ENCODE data around the gene SLC9A3. TPM values are rescaled to one million over a fixed set of nuclear protein-coding genes. Genes with fewer than 3 reads are reported as not detected.

SLC9A3 gene
- total and polyA plus RNA-seq, 2 of the 13 experiments (the other 11 are each of a cell fraction or from before 2014, with no cell fraction given) = 1.5 to 1.8 TPM

- TF ChIP-seq NFKB2 (CRISPR knock-in tag; IDR thresholded peaks at IDR 0.05; ENCODE audit: borderline replicate concordance) (0 out of 2 replicates have a peak, but pooled peaks have one; percentile 3), ZNF441 (CRISPR knock-in tag; IDR thresholded peaks at IDR 0.05; ENCODE audit: borderline replicate concordance) (0 out of 2 replicates have a peak, but pooled peaks have one; percentile 9), ZMAT3 (CRISPR knock-in tag; conservative IDR thresholded peaks at IDR 0.05) (no peak), ZNF275 (CRISPR knock-in tag; IDR thresholded peaks at IDR 0.05; ENCODE audit: borderline replicate concordance) (peak; percentile 6; the same call in 1 of the 2 replicates), ISL2 (CRISPR knock-in tag; IDR thresholded peaks at IDR 0.05) (0 out of 2 replicates have a peak, but pooled peaks have one; percentile 8), ZFYVE20 (CRISPR knock-in tag; IDR thresholded peaks at IDR 0.05; ENCODE audit: borderline replicate concordance, low read depth) (no peak), TEAD2 (CRISPR knock-in tag; IDR thresholded peaks at IDR 0.05) (no peak), DZIP1 (CRISPR knock-in tag; IDR thresholded peaks at IDR 0.05) (no peak), KDM3A (CRISPR knock-in tag; IDR thresholded peaks at IDR 0.05; ENCODE audit: low read depth) (no peak), HMGXB4 (CRISPR knock-in tag; IDR thresholded peaks at IDR 0.05; ENCODE audit: borderline replicate concordance in 1 of 2, low read depth in 1 of 2) (no peak; a peak in 1 of 4 replicates), PHF8 (CRISPR knock-in tag; IDR thresholded peaks at IDR 0.05) (0 out of 2 replicates have a peak, but pooled peaks have one; percentile 29), NR2F2 (IDR thresholded peaks at IDR 0.05; ENCODE audit: borderline replicate concordance, low read depth) (no peak), SAFB2 (CRISPR knock-in tag; IDR thresholded peaks at IDR 0.05; ENCODE audit: borderline replicate concordance, low read depth) (0 out of 2 replicates have a peak, but pooled peaks have one; percentile 34), ZNF296 (CRISPR knock-in tag; conservative IDR thresholded peaks at IDR 0.05) (0 out of 2 replicates have a peak, but pooled peaks have one; percentile 38), SKIL (CRISPR knock-in tag; IDR thresholded peaks at IDR 0.05; ENCODE audit: borderline replicate concordance) (no peak), BRCA1 (CRISPR knock-in tag; IDR thresholded peaks at IDR 0.05) (0 out of 2 replicates have a peak, but pooled peaks have one; percentile 2), ZNF20 (CRISPR knock-in tag; IDR thresholded peaks at IDR 0.05) (no peak; the same call in 1 of the 2 replicates), ZNF563 (CRISPR knock-in tag; IDR thresholded peaks at IDR 0.05) (0 out of 2 replicates have a peak, but pooled peaks have one; percentile 34), TOE1 (CRISPR knock-in tag; IDR thresholded peaks at IDR 0.05) (no peak), GPN1 (CRISPR knock-in tag; IDR thresholded peaks at IDR 0.05; ENCODE audit: borderline replicate concordance) (no peak)
Observed at GRCh38 chr5:443239-444151, 80.8 kb downstream of the SLC9A3 start (continued).

Data from HepG2 (cell line).